GM21526 (cell line): ENCODE data around the gene SLC1A2.

Source experiments
- ATAC-seq: cut with Tn5 transposase; IDR thresholded peaks from one replicate; pipeline ENCODE4 v1.9.1; 2021; ENCODE audit warnings: moderate library complexity; ENCODE audit not compliant: unreplicated experiment, low FRiP score

The SLC1A2 gene

GRCh38 chr11:35380603-35381002, 38.8 kb downstream of the SLC1A2 start:
- ATAC-seq = no peak

GRCh38 chr11:35377262-35377661, 42.1 kb downstream of the SLC1A2 start:
- no peak for ATAC-seq

GRCh38 chr11:35376613-35377012, 42.7 kb downstream of the SLC1A2 start:
- no peak for ATAC-seq

GRCh38 chr11:35376118-35376510, 43.2 kb downstream of the SLC1A2 start:
- no peak for ATAC-seq

GRCh38 chr11:35375332-35376117, 43.8 kb downstream of the SLC1A2 start:
- no peak for ATAC-seq

GRCh38 chr11:35373284-35373933, 45.9 kb downstream of the SLC1A2 start:
- no peak for ATAC-seq

DNA sequence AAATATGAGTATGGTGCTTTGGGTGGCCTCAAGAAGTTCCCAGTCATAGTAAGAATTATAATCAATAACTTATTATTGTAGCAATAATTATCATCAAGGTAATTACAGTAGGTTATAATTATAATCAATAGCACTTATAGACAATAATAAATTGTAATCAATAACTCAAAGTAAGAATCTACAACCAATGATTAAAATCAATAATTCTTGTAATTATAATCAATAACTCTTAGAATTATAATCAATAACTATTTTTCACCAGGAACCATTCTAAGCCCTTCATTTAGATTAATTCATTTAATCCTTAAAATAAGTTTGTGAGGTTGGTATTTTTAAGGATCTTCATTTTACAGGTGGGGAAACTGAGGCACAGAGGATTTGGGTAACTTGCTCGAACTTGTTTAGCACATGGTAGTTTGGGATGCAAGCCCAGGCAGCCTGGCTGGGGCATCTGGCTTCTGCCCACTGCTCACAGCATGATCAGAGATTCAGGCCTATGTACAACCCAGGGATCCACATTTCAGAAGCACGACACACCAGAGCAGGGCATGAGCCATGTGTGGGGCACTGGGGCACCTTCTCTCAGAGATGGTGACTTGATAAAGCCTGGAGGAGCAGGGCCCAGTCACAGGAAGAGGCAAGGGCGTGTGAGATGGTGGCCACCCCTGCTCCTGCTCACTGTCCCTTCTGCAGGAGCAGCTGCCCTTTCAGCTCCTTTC, 46.6 kb downstream of the SLC1A2 start:
- no peak for ATAC-seq

DNA sequence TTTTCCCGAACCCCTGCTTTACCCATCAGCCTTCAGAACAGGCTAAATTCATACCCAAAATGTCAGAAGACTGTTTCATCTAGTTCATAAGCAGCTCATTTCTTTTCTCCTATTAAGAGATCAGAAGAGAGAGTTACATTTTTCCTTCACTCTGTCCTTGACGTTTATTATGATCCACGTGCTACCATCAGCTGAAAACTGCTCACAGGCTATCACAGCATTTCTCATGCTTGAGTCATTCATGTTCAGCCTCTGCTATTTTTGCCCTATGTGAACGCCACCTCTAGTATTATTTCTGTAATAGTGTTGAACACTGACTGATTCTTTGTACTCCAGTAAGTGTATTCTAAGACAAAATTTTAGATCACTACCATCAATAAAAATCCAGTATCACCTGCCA, 51.9 kb downstream of the SLC1A2 start:
- no peak for ATAC-seq

- ATAC-seq = no peak
Measured at GRCh38 chr11:35366798-35367197, 52.6 kb downstream of the SLC1A2 start.

GRCh38 chr11:35365961-35366360, 53.4 kb downstream of the SLC1A2 start:
- no peak for ATAC-seq

GRCh38 chr11:35365395-35365794, 54.0 kb downstream of the SLC1A2 start:
- ATAC-seq = no peak

DNA sequence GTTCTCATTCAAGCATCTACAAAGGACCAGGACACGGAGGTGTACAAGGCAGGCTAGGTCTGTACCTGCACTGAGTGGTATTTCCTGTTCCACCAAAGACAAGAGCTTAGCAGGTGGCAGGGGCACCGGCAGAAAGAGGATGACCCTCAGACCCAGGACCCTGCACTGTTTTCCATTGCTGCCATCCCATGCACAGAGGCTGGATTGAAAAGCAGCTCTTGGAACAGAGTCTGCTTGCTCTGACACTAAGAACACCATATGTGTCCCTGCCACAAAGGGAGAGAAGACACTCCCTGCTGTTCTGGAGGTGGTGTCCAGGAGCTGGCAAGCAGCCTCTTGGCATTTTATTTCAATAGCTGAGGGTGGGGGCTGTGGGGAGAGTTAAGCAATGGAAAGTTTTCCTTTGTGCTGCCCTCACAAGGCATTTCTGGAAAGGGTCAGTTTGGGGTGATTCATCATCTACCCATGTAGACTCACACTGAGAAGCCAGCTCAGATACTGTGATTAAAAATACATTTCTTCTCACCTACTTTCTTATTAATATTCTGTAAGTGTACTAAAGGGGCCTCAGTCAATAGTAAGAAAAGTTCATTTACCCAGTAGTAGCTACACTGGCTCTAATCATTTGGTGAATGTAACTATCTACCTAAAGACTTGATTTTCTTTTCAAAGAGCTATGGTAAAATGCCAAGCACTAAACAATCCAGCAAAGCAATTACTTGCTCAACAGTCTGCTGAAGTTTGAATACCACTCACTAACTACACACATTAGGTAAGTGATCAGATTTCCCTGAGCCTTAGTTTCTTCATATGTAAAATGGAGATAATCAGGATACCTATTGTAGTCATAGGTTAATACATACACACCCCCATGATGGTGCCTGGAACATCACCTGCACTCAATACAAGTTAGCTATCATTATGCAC, 55.2 kb downstream of the SLC1A2 start:
- no peak for ATAC-seq

DNA sequence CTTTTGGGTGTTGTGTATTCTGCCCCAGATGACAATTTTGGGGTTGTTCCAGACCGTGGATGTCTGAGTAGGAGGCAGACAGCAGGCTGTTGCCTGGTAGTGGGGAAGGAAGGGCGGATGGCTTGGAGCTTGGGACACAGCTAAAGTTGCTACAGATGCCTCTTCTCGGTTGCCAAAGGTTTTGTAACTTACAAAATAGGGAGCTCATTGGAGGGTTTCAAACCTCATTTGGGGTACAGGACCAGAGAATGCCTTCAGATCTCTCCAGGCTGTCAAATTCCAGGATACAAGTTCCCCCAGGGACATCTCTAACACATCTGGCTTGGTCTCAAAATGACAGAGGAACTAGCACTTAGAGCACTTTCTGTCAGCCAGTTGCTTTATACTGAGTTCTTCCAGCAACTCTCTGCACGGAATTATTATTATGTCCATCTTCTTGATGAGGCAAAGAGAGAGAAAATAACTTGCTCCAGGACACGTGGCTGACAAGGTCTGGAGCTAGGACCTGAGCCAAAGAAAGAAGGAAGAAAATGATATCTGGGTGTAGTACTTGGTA, 56.0 kb downstream of the SLC1A2 start:
- no peak for ATAC-seq

- ATAC-seq = no peak
Measured at GRCh38 chr11:35362521-35362980, 56.8 kb downstream of the SLC1A2 start.

GRCh38 chr11:35360055-35360530, 59.3 kb downstream of the SLC1A2 start:
- no peak for ATAC-seq

GRCh38 chr11:35359321-35360054, 59.9 kb downstream of the SLC1A2 start:
- no peak for ATAC-seq

GRCh38 chr11:35358391-35358790, 61.0 kb downstream of the SLC1A2 start:
- ATAC-seq = no peak

- no peak for ATAC-seq
Measured at GRCh38 chr11:35357923-35358322, 61.4 kb downstream of the SLC1A2 start.

- no peak for ATAC-seq
Measured at GRCh38 chr11:35355102-35355749, 64.1 kb downstream of the SLC1A2 start.
